ENCODE measurements around the gene MYOCD. TPM values are rescaled to one million over a fixed set of nuclear protein-coding genes. Genes with fewer than 3 reads are reported as not detected.

Gene MYOCD
- total and polyA plus RNA-seq, 4 donors = 0.05 to 0.59 (median 0.23) TPM

DNA sequence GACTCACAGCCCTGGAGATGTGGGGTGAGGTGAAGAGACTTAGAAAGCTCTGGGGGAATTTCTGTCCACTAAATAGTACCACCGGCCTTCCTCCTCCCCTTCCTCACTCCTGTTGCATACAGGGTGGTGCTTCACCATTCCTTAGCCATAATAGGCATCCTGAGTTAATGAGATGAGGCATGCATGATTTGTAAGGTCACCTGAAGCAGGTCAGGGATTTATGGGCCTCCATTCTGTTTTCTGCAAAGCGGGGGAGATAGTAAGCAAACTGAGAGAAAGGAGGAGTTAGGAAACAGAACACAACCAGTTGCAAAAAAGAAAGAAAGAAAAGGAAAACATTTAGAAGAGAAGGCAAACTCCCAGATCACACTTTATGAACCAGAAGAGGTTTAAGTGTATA is 9.3 kb upstream of the MYOCD start:
- Histone ChIP-seq H3K27me3 (ENCODE audit: control insufficient read depth in 4 of 4, insufficient read depth in 4 of 4, low read length in 3 of 4) (no peaks in the 10 kb centered on the region), H3K4me3 (ENCODE audit: low read depth in 1 of 3, low read length in 3 of 3) (no peak overlapping the region), H3K9ac (ENCODE audit: low read depth in 1 of 2, low read length in 2 of 2) (no peak overlapping the region), H3K27ac (ENCODE audit: low read depth in 1 of 2, low read length in 2 of 2) (no peak overlapping the region), H3K36me3 (ENCODE audit: control insufficient read depth in 4 of 4, insufficient read depth in 3 of 4, low read depth in 1 of 4, low read length in 3 of 4) (no peaks in the 10 kb centered on the region), H3K4me1 (ENCODE audit: control insufficient read depth in 4 of 4, insufficient read depth in 4 of 4, low read length in 3 of 4) (no peaks in the 10 kb centered on the region), H3K9me3 (ENCODE audit: control insufficient read depth in 4 of 4, low read length in 3 of 4) (no peaks in the 10 kb centered on the region)
- 79% methylated on average over 2 of the region's 2 CpGs for WGBS
- no peak for DNase-seq (ENCODE audit: low spot score)
- TF ChIP-seq TAF1 (conservative IDR thresholded peaks at IDR 0.05) (no peak), SP1 (IDR thresholded peaks at IDR 0.05) (no peak)

DNA sequence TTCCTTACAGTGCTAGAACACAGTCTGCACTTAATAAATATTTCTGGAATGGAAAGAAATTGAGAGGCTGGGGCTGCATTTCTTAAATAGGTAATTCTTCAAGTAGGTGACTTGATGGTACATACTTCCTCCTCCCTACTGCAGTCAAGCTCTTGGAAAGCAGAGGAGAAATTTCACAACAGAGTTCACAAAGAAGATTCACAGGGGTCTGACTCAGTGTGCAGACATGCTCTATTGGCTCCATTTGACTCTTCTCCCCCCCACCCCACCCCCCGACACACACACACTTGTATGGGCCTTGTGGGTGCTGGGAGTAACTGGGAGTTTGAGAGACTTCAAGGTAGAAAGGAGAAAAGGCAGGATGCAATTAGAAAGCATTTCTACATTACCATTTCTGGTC is 6.2 kb upstream of the MYOCD start:
- TF ChIP-seq JUND (IDR thresholded peaks at IDR 0.05) (no peak), FOXA1 (IDR thresholded peaks at IDR 0.05) (no peak), GABPA (IDR thresholded peaks at IDR 0.05 in 1 of 2, conservative IDR thresholded peaks at IDR 0.05 in 1 of 2) (no peak), RXRA (IDR thresholded peaks at IDR 0.05) (no peak), HNF4A (conservative IDR thresholded peaks at IDR 0.05) (no peak), HNF4G (IDR thresholded peaks at IDR 0.05) (no peak), TAF1 (conservative IDR thresholded peaks at IDR 0.05) (no peak), FOXA2 (IDR thresholded peaks at IDR 0.05) (no peak), NR2F2 (IDR thresholded peaks at IDR 0.05) (no peak), EGR1 (IDR thresholded peaks at IDR 0.05; ENCODE audit: low read depth in 2 of 2) (no peak), YY1 (IDR thresholded peaks at IDR 0.05) (no peak), SP1 (IDR thresholded peaks at IDR 0.05) (no peak), RAD21 (IDR thresholded peaks at IDR 0.05) (no peak)
- TF ChIP-seq, protein P1, sequence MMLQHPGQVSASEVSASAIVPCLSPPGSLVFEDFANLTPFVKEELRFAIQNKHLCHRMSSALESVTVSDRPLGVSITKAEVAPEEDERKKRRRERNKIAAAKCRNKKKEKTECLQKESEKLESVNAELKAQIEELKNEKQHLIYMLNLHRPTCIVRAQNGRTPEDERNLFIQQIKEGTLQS (IDR thresholded peaks at IDR 0.05) = no peak
- TF ChIP-seq, protein P2, sequence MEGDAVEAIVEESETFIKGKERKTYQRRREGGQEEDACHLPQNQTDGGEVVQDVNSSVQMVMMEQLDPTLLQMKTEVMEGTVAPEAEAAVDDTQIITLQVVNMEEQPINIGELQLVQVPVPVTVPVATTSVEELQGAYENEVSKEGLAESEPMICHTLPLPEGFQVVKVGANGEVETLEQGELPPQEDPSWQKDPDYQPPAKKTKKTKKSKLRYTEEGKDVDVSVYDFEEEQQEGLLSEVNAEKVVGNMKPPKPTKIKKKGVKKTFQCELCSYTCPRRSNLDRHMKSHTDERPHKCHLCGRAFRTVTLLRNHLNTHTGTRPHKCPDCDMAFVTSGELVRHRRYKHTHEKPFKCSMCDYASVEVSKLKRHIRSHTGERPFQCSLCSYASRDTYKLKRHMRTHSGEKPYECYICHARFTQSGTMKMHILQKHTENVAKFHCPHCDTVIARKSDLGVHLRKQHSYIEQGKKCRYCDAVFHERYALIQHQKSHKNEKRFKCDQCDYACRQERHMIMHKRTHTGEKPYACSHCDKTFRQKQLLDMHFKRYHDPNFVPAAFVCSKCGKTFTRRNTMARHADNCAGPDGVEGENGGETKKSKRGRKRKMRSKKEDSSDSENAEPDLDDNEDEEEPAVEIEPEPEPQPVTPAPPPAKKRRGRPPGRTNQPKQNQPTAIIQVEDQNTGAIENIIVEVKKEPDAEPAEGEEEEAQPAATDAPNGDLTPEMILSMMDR (IDR thresholded peaks at IDR 0.05; ENCODE audit: low read depth, low read length, missing input control) = no peak
- TF ChIP-seq, protein P3, sequence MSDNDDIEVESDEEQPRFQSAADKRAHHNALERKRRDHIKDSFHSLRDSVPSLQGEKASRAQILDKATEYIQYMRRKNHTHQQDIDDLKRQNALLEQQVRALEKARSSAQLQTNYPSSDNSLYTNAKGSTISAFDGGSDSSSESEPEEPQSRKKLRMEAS (IDR thresholded peaks at IDR 0.05) = no peak
- TF ChIP-seq, protein P4, sequence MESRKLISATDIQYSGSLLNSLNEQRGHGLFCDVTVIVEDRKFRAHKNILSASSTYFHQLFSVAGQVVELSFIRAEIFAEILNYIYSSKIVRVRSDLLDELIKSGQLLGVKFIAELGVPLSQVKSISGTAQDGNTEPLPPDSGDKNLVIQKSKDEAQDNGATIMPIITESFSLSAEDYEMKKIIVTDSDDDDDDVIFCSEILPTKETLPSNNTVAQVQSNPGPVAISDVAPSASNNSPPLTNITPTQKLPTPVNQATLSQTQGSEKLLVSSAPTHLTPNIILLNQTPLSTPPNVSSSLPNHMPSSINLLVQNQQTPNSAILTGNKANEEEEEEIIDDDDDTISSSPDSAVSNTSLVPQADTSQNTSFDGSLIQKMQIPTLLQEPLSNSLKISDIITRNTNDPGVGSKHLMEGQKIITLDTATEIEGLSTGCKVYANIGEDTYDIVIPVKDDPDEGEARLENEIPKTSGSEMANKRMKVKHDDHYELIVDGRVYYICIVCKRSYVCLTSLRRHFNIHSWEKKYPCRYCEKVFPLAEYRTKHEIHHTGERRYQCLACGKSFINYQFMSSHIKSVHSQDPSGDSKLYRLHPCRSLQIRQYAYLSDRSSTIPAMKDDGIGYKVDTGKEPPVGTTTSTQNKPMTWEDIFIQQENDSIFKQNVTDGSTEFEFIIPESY (IDR thresholded peaks at IDR 0.05) = no peak
- TF ChIP-seq, protein P5, sequence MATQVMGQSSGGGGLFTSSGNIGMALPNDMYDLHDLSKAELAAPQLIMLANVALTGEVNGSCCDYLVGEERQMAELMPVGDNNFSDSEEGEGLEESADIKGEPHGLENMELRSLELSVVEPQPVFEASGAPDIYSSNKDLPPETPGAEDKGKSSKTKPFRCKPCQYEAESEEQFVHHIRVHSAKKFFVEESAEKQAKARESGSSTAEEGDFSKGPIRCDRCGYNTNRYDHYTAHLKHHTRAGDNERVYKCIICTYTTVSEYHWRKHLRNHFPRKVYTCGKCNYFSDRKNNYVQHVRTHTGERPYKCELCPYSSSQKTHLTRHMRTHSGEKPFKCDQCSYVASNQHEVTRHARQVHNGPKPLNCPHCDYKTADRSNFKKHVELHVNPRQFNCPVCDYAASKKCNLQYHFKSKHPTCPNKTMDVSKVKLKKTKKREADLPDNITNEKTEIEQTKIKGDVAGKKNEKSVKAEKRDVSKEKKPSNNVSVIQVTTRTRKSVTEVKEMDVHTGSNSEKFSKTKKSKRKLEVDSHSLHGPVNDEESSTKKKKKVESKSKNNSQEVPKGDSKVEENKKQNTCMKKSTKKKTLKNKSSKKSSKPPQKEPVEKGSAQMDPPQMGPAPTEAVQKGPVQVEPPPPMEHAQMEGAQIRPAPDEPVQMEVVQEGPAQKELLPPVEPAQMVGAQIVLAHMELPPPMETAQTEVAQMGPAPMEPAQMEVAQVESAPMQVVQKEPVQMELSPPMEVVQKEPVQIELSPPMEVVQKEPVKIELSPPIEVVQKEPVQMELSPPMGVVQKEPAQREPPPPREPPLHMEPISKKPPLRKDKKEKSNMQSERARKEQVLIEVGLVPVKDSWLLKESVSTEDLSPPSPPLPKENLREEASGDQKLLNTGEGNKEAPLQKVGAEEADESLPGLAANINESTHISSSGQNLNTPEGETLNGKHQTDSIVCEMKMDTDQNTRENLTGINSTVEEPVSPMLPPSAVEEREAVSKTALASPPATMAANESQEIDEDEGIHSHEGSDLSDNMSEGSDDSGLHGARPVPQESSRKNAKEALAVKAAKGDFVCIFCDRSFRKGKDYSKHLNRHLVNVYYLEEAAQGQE (IDR thresholded peaks at IDR 0.05) = no peak
- Histone ChIP-seq H3K27ac (ENCODE audit: low read depth in 1 of 2, low read length in 2 of 2) (no peak overlapping the region), H3K36me3 (ENCODE audit: control insufficient read depth in 4 of 4, insufficient read depth in 3 of 4, low read depth in 1 of 4, low read length in 3 of 4) (no peaks in the 10 kb centered on the region), H3K4me3 (ENCODE audit: low read depth in 1 of 3, low read length in 3 of 3) (no peak overlapping the region), H3K27me3 (ENCODE audit: control insufficient read depth in 4 of 4, insufficient read depth in 4 of 4, low read length in 3 of 4) (peaks cover 0 to 9% (median 3%) of the 10 kb centered on the region in 4 donors), H3K9me3 (ENCODE audit: control insufficient read depth in 4 of 4, low read length in 3 of 4) (no peaks in the 10 kb centered on the region), H3K4me1 (ENCODE audit: control insufficient read depth in 4 of 4, insufficient read depth in 4 of 4, low read length in 3 of 4) (no peaks in the 10 kb centered on the region), H3K9ac (ENCODE audit: low read depth in 1 of 2, low read length in 2 of 2) (no peak overlapping the region)
- DNase-seq (ENCODE audit: low spot score) = no peak
- 87% methylated on average over 1 of the region's 1 CpG for WGBS
